ENCODE results near the gene ACOX3. TPM values are rescaled to one million over a fixed set of nuclear protein-coding genes. Genes with fewer than 3 reads are reported as not detected.
"Not testable (repeated sequence)": the region's sequence is repeated elsewhere in the genome, so short reads cannot be mapped to it uniquely, and the experiment has no call there.

ACOX3 gene
- polyA plus RNA-seq, 1 donor (not counting 4 experiments of a cell fraction or from before 2014, with no cell fraction given), result 6.7 TPM

- Histone ChIP-seq H3K4me1 (ENCODE audit: control insufficient read depth, extremely low read depth, insufficient read depth, low read length) (no peaks in the 10 kb centered on the region), H3K4me2 (ENCODE audit: control insufficient read depth, extremely low read depth, insufficient read depth, low read depth, low read length) (no peak overlapping the region), H3K36me3 (ENCODE audit: control insufficient read depth in 2 of 2, extremely low read depth in 1 of 2, insufficient read depth in 2 of 2, low read length in 2 of 2) (peaks cover 0 to 17% of the 10 kb centered on the region in 2 experiments), H3K27ac (ENCODE audit: control insufficient read depth, insufficient read depth, low read length) (no peak overlapping the region), H2AFZ (ENCODE audit: control insufficient read depth, low read length) (no peak overlapping the region), H3K9ac (ENCODE audit: control insufficient read depth, extremely low read depth, insufficient read depth, low read length) (no peak overlapping the region), H3K9me1 (ENCODE audit: control insufficient read depth, extremely low read depth, insufficient read depth, low read length) (no peaks in the 10 kb centered on the region), H3K79me2 (ENCODE audit: control insufficient read depth, insufficient read depth, low read length) (no peaks in the 10 kb centered on the region), H4K20me1 (ENCODE audit: control insufficient read depth, extremely low read depth, insufficient read depth, low read length) (no peaks in the 10 kb centered on the region), H3K4me3 (ENCODE audit: control insufficient read depth in 2 of 3, extremely low read depth in 1 of 3, insufficient read depth in 2 of 3, low read depth in 1 of 3, low read length in 3 of 3) (no peak overlapping the region), H3K9me3 (ENCODE audit: control insufficient read depth, low read depth, low read length) (no peaks in the 10 kb centered on the region), H3K27me3 (ENCODE audit: control insufficient read depth, extremely low read depth, insufficient read depth, low read length) (no peaks in the 10 kb centered on the region)
- TF ChIP-seq CTCF (optimal IDR thresholded peaks at IDR 0.05 in 1 of 3, IDR thresholded peaks at IDR 0.05 in 1 of 3, conservative IDR thresholded peaks at IDR 0.05 in 1 of 3; ENCODE audit: extremely low read depth in 1 of 3, insufficient read depth in 2 of 3, low read length in 3 of 3) (no peak), EZH2 (IDR thresholded peaks at IDR 0.05; ENCODE audit: low read length) (no peak)
- dilution Hi-C loops (cut with MboI; ENCODE audit: extremely low pct_ligation_motif_present, low sequenced_read_pairs), result no loop called here
- FAIRE-seq, result no peak
- DNase-seq (ENCODE audit: low read depth, low spot score), result no peak
Observed at GRCh38 chr4:8386731-8387130, 53.8 kb downstream of the ACOX3 start.

- H2AFZ ChIP-seq (ENCODE audit: control insufficient read depth, low read length); FAIRE-seq: not testable (repeated sequence)
Observed at GRCh38 chr4:8386131-8386530, 54.4 kb downstream of the ACOX3 start.

GRCh38 chr4:8385611-8386010, 54.9 kb downstream of the ACOX3 start:
- TF ChIP-seq EZH2 (IDR thresholded peaks at IDR 0.05; ENCODE audit: low read length) (no peak), CTCF (optimal IDR thresholded peaks at IDR 0.05 in 1 of 3, IDR thresholded peaks at IDR 0.05 in 1 of 3, conservative IDR thresholded peaks at IDR 0.05 in 1 of 3; ENCODE audit: extremely low read depth in 1 of 3, insufficient read depth in 2 of 3, low read length in 3 of 3) (no peak)
- no peak overlapping the region for H3K4me2 ChIP-seq (ENCODE audit: control insufficient read depth, extremely low read depth, insufficient read depth, low read depth, low read length)
- H3K27me3 ChIP-seq (ENCODE audit: control insufficient read depth, extremely low read depth, insufficient read depth, low read length), result no peaks in the 10 kb centered on the region
- H2AFZ ChIP-seq (ENCODE audit: control insufficient read depth, low read length), result no peak overlapping the region
- H3K4me3 ChIP-seq (ENCODE audit: control insufficient read depth in 2 of 3, extremely low read depth in 1 of 3, insufficient read depth in 2 of 3, low read depth in 1 of 3, low read length in 3 of 3), result no peak overlapping the region
- DNase-seq (ENCODE audit: low read depth, low spot score) (no peak), FAIRE-seq (no peak)
- H3K79me2 ChIP-seq (ENCODE audit: control insufficient read depth, insufficient read depth, low read length), result no peaks in the 10 kb centered on the region
- H3K9me3 ChIP-seq (ENCODE audit: control insufficient read depth, low read depth, low read length), result no peaks in the 10 kb centered on the region
- H3K9ac ChIP-seq (ENCODE audit: control insufficient read depth, extremely low read depth, insufficient read depth, low read length), result no peak overlapping the region
- H3K9me1 ChIP-seq (ENCODE audit: control insufficient read depth, extremely low read depth, insufficient read depth, low read length), result no peaks in the 10 kb centered on the region
- H3K4me1 ChIP-seq (ENCODE audit: control insufficient read depth, extremely low read depth, insufficient read depth, low read length), result no peaks in the 10 kb centered on the region
- no peaks in the 10 kb centered on the region for H4K20me1 ChIP-seq (ENCODE audit: control insufficient read depth, extremely low read depth, insufficient read depth, low read length)
- H3K27ac ChIP-seq (ENCODE audit: control insufficient read depth, insufficient read depth, low read length), result no peak overlapping the region
- peaks cover 0 to 19% of the 10 kb centered on the region in 2 experiments for H3K36me3 ChIP-seq (ENCODE audit: control insufficient read depth in 2 of 2, extremely low read depth in 1 of 2, insufficient read depth in 2 of 2, low read length in 2 of 2)
- dilution Hi-C loops (cut with MboI; ENCODE audit: extremely low pct_ligation_motif_present, low sequenced_read_pairs), result no loop called here

More at GRCh38 chr4:8386131-8386530, 54.4 kb downstream of the ACOX3 start:
- H3K9me1 ChIP-seq (ENCODE audit: control insufficient read depth, extremely low read depth, insufficient read depth, low read length); H3K4me1 ChIP-seq (ENCODE audit: control insufficient read depth, extremely low read depth, insufficient read depth, low read length); H3K79me2 ChIP-seq (ENCODE audit: control insufficient read depth, insufficient read depth, low read length); H3K9ac ChIP-seq (ENCODE audit: control insufficient read depth, extremely low read depth, insufficient read depth, low read length); H3K9me3 ChIP-seq (ENCODE audit: control insufficient read depth, low read depth, low read length); dilution Hi-C loops (cut with MboI; ENCODE audit: extremely low pct_ligation_motif_present, low sequenced_read_pairs); H3K27ac ChIP-seq (ENCODE audit: control insufficient read depth, insufficient read depth, low read length); H4K20me1 ChIP-seq (ENCODE audit: control insufficient read depth, extremely low read depth, insufficient read depth, low read length); H3K4me3 ChIP-seq (ENCODE audit: control insufficient read depth in 2 of 3, extremely low read depth in 1 of 3, insufficient read depth in 2 of 3, low read depth in 1 of 3, low read length in 3 of 3); H3K27me3 ChIP-seq (ENCODE audit: control insufficient read depth, extremely low read depth, insufficient read depth, low read length); DNase-seq (ENCODE audit: low read depth, low spot score); H3K4me2 ChIP-seq (ENCODE audit: control insufficient read depth, extremely low read depth, insufficient read depth, low read depth, low read length): not testable (repeated sequence)
- peaks cover 0 to 15% of the 10 kb centered on the region in 2 experiments for H3K36me3 ChIP-seq (ENCODE audit: control insufficient read depth in 2 of 2, extremely low read depth in 1 of 2, insufficient read depth in 2 of 2, low read length in 2 of 2)

Measured in keratinocyte (primary cell).